Muscle of leg (tissue), 11 donors: ENCODE measurements around the gene LINS1. TPM values are rescaled to one million over a fixed set of nuclear protein-coding genes. Genes with fewer than 3 reads are reported as not detected.
"Not testable (repeated sequence)": the region's sequence is repeated elsewhere in the genome, so short reads cannot be mapped to it uniquely, and the experiment has no call there.

Experiments
- DNase-seq: peaks from one replicate; pipeline ENCODE4 v3.0.0; 2013
- H3K27ac ChIP-seq: one replicate; pipeline ENCODE4 v1.5.1; 2013; ENCODE audit warnings: mild to moderate bottlenecking, low read length, control low read depth
- H3K27me3 ChIP-seq: one replicate; pipeline ENCODE4 v1.6.1; 2013; ENCODE audit warnings: low read length; ENCODE audit not compliant: control insufficient read depth, insufficient read depth
- H3K36me3 ChIP-seq: one replicate; pipeline ENCODE4 v1.6.1; 2013; ENCODE audit warnings: low read length; ENCODE audit not compliant: control insufficient read depth, insufficient read depth
- H3K4me1 ChIP-seq: one replicate; pipeline ENCODE4 v1.6.1; 2013; ENCODE audit warnings: low read length; ENCODE audit not compliant: control insufficient read depth, insufficient read depth
- H3K4me3 ChIP-seq: one replicate; pipeline ENCODE4 v1.5.1; 2013; ENCODE audit warnings: low read length, control low read depth
- H3K9me3 ChIP-seq: replicated peaks from 2 replicates; pipeline ENCODE4 v1.6.1; 2013; ENCODE audit warnings: low read depth, low read length; ENCODE audit not compliant: control insufficient read depth
- WGBS: methylation state at CpG from one replicate; pipeline ENCODE4 v1.1.5; 2013; ENCODE audit warnings: missing lambda C conversion rate; ENCODE audit not compliant: insufficient coverage; 5-methylcytosine and 5-hydroxymethylcytosine counted together
- polyA plus RNA-seq, 8 donors: library from polyadenylated mRNA; unstranded; fragments of 120-200 nt; gene quantifications; one replicate each; pipeline versions ENCODE4 v1.2.1 to v1.2.3, GENCODE V29; 2013; ENCODE audit warnings: inconsistent platforms in 1 of 8, low replicate concordance in 1 of 8; ENCODE audit not compliant: insufficient read length in 8 of 8, insufficient read depth in 1 of 8
- total RNA-seq: library from RNA; stranded (reverse); fragments of 120-200 nt; gene quantifications from one replicate; pipeline ENCODE4 v1.2.4, GENCODE V29; 2013

LINS1 gene
- total and polyA plus RNA-seq, 9 donors: 11.3 to 17.3 (median 13.0) TPM

DNA sequence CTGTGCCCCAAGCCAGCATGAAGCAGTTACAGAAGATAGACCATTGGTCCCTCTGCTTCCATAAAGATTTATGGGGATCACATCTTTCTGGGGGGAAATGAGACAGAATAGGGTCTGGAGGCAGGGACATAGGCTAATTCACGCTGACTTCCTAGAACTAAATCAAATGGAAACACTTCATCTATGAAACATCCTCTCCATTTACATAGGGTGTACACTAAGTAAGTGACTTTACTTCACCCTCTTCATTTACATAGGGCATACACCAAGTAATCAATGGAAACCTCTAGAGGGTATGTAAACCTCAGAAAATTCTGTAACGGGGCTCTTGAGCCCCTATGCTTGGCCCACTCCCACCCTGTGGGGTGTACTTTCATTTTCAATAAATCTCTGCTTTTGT lies 10.1 kb downstream of the LINS1 start:
- no peaks in the 10 kb centered on the region for H3K27me3 ChIP-seq
- no peaks in the 10 kb centered on the region for H3K36me3 ChIP-seq
- WGBS: no CpG with 5 or more reads among the region's 2 CpGs
- H3K9me3 ChIP-seq: peaks cover 34% of the 10 kb centered on the region
- DNase-seq: no peak
- no peaks in the 10 kb centered on the region for H3K4me1 ChIP-seq
- H3K27ac ChIP-seq: no peak overlapping the region
- H3K4me3 ChIP-seq: no peak overlapping the region

DNA sequence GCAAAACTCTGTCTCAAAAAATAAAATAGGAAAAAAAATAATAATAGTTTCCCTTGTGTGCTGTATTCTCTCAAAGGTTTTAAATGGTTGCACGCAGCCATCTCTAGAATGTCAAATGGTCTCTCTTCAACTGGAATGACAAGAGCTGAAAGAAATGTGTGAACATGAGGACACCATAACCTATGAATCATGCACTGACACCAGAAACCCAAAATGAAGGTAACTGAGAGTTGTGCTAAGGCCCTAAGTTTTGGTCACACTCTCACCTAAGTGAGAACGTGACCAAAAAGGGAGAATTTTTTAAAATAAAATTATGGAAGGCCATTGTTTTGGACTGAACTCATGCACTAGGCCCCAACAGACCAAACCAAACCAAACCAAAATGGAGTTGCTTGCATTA lies 10.8 kb downstream of the LINS1 start:
- no CpG with 5 or more reads among the region's 2 CpGs for whole genome bisulfite sequencing
- not testable (repeated sequence) for DNase-seq, H3K27me3 ChIP-seq

DNA sequence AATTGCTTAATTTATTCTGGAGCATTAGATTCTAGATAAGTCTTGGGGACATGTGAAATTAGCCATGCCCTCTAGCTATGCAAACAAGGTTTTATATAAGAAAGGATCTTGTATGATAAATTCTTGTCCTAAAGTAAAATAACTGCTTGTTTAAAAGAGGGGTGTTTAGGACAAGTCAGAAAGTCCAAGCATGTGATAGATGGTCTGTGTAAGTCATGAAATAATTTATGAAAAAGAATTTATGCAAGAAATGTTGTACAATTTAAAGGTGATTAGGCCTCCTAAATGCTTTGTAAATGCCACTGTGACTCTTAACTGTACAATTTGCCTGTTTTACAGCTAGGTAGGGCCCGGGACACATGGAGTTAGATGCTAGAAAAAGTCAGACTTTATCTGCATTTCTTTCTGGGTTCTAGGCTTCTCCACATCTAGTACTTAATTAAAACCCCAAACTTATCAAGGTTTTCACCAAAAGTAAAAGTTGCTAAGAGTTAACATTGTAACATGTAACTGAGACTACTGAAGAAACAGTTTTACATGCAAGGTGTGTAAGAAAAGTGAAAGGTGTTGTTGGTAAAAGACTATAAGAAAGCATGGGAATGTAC lies 13.2 kb downstream of the LINS1 start:
- Histone ChIP-seq H3K4me1 (no peaks in the 10 kb centered on the region), H3K4me3 (no peak overlapping the region), H3K27me3 (no peaks in the 10 kb centered on the region), H3K36me3 (no peaks in the 10 kb centered on the region), H3K27ac (no peak overlapping the region), H3K9me3 (peaks cover 34% of the 10 kb centered on the region)
- no peak for DNase-seq
- WGBS: no CpG with 5 or more reads among the region's 1 CpG

More for the DNA sequence above, 10.8 kb downstream of the LINS1 start:
- H3K9me3 ChIP-seq: peaks cover 34% of the 10 kb centered on the region
- H3K4me1 ChIP-seq, H3K36me3 ChIP-seq, H3K27ac ChIP-seq, H3K4me3 ChIP-seq: not testable (repeated sequence)

DNA sequence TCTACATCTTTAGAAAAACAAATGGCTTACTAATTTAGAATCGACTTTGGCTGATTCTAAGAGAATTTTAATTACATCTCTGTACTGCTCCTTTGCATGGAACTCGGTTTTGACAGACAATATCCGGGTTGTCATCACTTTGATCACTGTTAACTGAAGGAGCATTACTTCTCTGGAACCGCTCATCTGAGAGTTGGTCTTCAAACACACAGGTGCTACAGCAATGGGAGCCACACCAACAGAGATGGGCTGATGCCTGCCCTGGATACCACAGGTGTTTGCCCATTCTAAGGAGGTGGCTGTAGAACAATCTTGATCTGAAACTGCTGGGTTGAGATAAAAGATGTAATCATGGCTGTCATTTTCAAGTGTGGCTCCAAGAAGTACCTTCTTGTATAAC lies 21.6 kb downstream of the LINS1 start:
- Histone ChIP-seq H3K27ac (no peak overlapping the region), H3K4me3 (no peak overlapping the region), H3K4me1 (no peaks in the 10 kb centered on the region), H3K9me3 (no peaks in the 10 kb centered on the region), H3K36me3 (no peaks in the 10 kb centered on the region), H3K27me3 (no peaks in the 10 kb centered on the region)
- 90% methylated on average over 4 of the region's 4 CpGs for WGBS
- DNase-seq: no peak

DNA sequence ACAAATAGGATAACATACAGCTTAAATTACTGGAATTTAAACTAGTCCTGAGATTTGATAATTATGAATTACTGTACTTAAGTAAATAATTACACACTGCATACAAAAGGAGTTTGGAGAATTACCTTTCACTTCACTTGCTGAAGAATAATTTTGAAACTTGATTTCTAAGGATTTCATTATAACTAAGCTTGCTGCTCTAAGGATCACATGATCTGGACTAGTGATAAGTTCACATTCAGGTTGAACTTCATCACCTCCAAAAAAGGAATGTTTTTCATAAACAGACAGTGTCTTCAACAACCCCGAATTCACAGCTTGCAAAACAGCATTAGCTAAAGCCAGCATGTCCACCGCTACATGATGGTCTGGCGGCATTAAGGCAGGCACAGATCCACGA lies 28.5 kb downstream of the LINS1 start:
- 93% methylated on average over 3 of the region's 4 CpGs for WGBS
- H3K9me3 ChIP-seq: no peaks in the 10 kb centered on the region
- DNase-seq: no peak
- H3K27ac ChIP-seq: no peak overlapping the region
- no peak overlapping the region for H3K4me3 ChIP-seq
- no peaks in the 10 kb centered on the region for H3K27me3 ChIP-seq
- H3K4me1 ChIP-seq: no peaks in the 10 kb centered on the region
- peaks cover 20% of the 10 kb centered on the region for H3K36me3 ChIP-seq

DNA sequence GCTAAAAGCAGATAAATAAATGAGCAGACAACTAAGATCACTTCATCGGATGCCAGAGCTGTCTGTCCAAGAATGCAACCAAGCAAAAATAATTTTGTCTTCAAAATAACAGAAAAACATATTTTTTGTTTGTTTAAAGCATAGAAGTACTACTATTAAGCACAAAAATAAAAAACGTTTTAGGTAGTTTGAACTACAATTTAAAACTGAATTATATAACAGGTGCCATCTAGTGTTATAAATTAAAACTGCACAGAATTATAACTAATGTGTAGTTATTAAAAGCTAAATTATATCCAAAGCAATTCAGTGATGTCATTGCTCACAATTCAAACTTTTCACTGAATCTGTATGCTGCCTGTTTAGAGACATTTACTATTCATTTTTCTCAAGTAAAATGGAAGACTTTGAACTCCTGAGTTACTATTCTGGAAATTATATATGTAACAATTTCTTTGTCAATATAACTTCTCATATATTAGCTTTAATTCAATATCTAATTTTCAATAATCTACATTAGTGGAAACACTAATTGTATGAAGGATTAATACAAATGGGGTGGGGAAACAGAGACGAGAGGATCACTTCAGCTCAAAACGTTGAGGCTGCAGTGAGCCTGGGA lies 29.5 kb downstream of the LINS1 start:
- Histone ChIP-seq H3K9me3 (no peaks in the 10 kb centered on the region), H3K27ac (no peak overlapping the region), H3K4me1 (no peaks in the 10 kb centered on the region), H3K27me3 (no peaks in the 10 kb centered on the region), H3K36me3 (peaks cover 24% of the 10 kb centered on the region), H3K4me3 (no peak overlapping the region)
- DNase-seq: peak; percentile 58
- no CpG with 5 or more reads among the region's 4 CpGs for WGBS

DNA sequence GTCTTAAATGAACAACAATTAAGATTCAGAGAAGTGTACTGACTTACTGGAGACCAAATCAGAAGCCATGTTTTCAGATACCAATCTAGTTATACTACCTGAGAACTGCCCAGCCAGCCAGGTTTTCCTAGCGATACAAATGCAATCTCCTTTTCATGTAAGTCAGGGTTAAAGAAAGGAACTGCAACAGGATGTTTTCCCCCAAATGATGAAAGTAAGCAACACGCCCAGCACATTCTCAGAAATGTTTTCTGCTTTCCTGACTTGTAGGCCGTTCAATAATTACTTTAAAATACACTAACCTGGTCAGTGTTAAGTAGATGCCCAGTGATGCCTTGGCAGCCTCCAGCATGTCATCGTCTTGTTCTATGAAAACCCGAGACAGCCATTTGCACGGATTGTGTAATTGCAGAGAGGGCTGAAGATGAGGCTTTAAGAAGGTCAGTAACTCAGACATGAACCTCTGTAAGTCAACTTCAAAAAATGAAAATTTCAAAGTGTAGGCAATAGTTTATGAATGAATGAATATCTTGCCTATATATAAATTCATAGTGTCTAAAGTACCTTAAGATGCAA lies 30.3 kb downstream of the LINS1 start:
- no peak overlapping the region for H3K4me3 ChIP-seq
- no peak for DNase-seq
- no peaks in the 10 kb centered on the region for H3K9me3 ChIP-seq
- no peak overlapping the region for H3K27ac ChIP-seq
- 100% methylated on average over 1 of the region's 6 CpGs for WGBS
- H3K27me3 ChIP-seq: no peaks in the 10 kb centered on the region
- H3K36me3 ChIP-seq: peaks cover 24% of the 10 kb centered on the region
- H3K4me1 ChIP-seq: no peaks in the 10 kb centered on the region

DNA sequence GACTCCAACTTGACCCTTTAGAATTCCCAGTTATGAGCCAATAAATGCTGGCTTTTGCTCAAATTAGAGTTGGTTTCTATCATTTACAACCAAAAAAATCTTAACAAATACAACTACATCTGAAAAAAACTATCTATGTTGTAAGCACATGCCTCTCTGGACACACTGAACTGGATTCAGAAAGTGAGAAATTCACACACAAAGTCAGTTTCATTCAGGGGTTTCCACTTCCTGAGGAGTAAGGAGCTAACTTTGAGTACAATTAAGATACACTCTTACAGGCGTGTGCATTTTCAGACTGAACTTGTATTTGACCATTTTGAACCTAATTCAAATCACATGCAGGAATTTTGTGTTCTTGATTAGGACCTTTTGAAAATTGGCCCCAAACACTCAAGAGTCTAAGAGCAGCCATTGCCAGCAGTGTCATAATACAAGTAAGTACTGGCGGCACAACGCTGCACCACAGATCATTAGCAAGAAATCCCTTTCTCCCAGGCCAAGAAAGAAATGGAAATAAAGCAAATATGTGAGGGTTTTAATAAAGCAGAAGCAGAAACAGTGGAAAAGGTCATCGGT lies 31.2 kb downstream of the LINS1 start:
- H3K4me1 ChIP-seq: no peaks in the 10 kb centered on the region
- no CpG with 5 or more reads among the region's 4 CpGs for WGBS

DNA sequence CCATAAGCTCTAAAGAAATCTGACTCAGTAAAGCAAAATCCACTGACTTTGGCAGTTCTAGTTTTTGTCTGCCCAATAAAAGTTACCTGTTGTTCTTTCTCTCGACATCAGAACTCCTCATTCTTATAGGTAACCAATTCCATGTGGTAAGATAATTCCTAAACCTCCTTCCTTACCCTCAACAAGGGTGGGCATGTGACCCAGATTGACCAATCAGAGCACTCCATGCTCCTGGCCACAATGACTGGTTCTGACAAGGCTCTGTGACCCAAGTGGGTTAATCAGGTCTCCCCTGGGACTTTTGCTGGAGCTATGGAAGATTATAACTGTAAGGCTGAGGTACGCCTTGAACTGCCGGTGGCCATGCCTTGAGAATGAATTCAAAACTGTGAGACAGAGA lies 31.7 kb downstream of the LINS1 start:
- H3K36me3 ChIP-seq: peaks cover 24% of the 10 kb centered on the region
- no peak for DNase-seq
- H3K27me3 ChIP-seq: no peaks in the 10 kb centered on the region
- no peak overlapping the region for H3K4me3 ChIP-seq
- no CpG with 5 or more reads among the region's 3 CpGs for WGBS
- no peaks in the 10 kb centered on the region for H3K9me3 ChIP-seq
- H3K27ac ChIP-seq: no peak overlapping the region
- no peaks in the 10 kb centered on the region for H3K4me1 ChIP-seq

More for the DNA sequence above, 31.2 kb downstream of the LINS1 start:
- DNase-seq: peak; percentile 30
- Histone ChIP-seq H3K27ac (no peak overlapping the region), H3K9me3 (no peaks in the 10 kb centered on the region), H3K27me3 (no peaks in the 10 kb centered on the region), H3K4me3 (no peak overlapping the region), H3K36me3 (peaks cover 24% of the 10 kb centered on the region)

DNA sequence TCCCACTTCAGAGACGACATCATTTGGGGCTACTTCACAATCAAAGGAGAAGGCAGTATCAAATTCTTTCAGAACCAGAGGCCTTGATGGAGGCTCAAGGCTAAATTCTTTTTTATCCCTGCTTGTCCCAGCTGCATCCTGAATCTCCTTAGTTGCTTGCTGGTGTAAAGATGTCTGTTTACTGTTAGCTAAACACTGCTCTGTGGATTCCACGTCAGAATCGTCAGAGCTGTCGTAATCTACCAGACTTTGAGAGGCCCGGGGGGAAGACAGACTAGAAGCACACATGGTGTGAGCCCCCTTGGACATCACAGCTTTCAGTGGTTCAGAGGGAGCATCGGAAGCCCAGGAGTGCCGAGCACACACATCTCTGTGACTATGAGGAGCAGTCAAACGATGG lies 32.6 kb downstream of the LINS1 start:
- peaks cover 24% of the 10 kb centered on the region for H3K36me3 ChIP-seq
- no peaks in the 10 kb centered on the region for H3K27me3 ChIP-seq
- H3K4me1 ChIP-seq: no peaks in the 10 kb centered on the region
- no peak overlapping the region for H3K27ac ChIP-seq
- 24% methylated on average over 4 of the region's 8 CpGs for WGBS
- no peak for DNase-seq
- H3K9me3 ChIP-seq: no peaks in the 10 kb centered on the region
- no peak overlapping the region for H3K4me3 ChIP-seq
